Trophoblast cell (in vitro differentiated cells and primary cell): Measurements from ENCODE around the gene FLII.

Experiments
- DNase-seq, 2 donors: peaks; one replicate each; pipeline ENCODE4 v3.0.0-alpha.2; 2016
- H2AFZ ChIP-seq: 2 replicates; pipeline ENCODE4 v1.6.1; 2013; ENCODE audit warnings: low read length, moderate library complexity, mild to moderate bottlenecking; ENCODE audit not compliant: insufficient read depth, poor library complexity
- H2AK5ac ChIP-seq: 2 replicates; pipeline ENCODE4 v1.6.1; 2013; ENCODE audit warnings: mild to moderate bottlenecking, low read length
- H2BK120ac ChIP-seq: 2 replicates; pipeline ENCODE4 v1.6.1; 2013; ENCODE audit warnings: low read length, mild to moderate bottlenecking, moderate library complexity; ENCODE audit not compliant: insufficient read depth, poor library complexity
- H2BK12ac ChIP-seq: 2 replicates; pipeline ENCODE4 v1.6.1; 2013; ENCODE audit warnings: mild to moderate bottlenecking, low read length, moderate library complexity
- H2BK5ac ChIP-seq: 2 replicates; pipeline ENCODE4 v1.6.1; 2013; ENCODE audit warnings: low read length, low read depth, moderate library complexity, mild to moderate bottlenecking; ENCODE audit not compliant: poor library complexity
- H3K14ac ChIP-seq: 2 replicates; pipeline ENCODE4 v1.6.1; 2013; ENCODE audit warnings: mild to moderate bottlenecking, low read length
- H3K18ac ChIP-seq: 2 replicates; pipeline ENCODE4 v1.6.1; 2013; ENCODE audit warnings: mild to moderate bottlenecking, low read length
- H3K23ac ChIP-seq: 2 replicates; pipeline ENCODE4 v1.6.1; 2013; ENCODE audit warnings: low read length
- H3K27ac ChIP-seq: 2 replicates; pipeline ENCODE4 v1.5.1; 2013; ENCODE audit warnings: low read depth, mild to moderate bottlenecking, inconsistent platforms, low read length, moderate library complexity
- H3K27me3 ChIP-seq: 2 replicates; pipeline ENCODE4 v1.6.1; 2013; ENCODE audit warnings: inconsistent platforms, mild to moderate bottlenecking, low read length, moderate library complexity; ENCODE audit not compliant: insufficient read depth
- H3K36me3 ChIP-seq, 2 experiments: 1 replicate in 1 of 2; 2 replicates in 1 of 2; pipeline ENCODE4 v1.6.1; 2013; ENCODE audit warnings: low read length in 2 of 2, mild to moderate bottlenecking in 2 of 2, moderate library complexity in 1 of 2; ENCODE audit not compliant: insufficient read depth in 2 of 2, control insufficient read depth in 1 of 2
- H3K4ac ChIP-seq: 2 replicates; pipeline ENCODE4 v1.6.1; 2013; ENCODE audit warnings: low read depth, mild to moderate bottlenecking, low read length, moderate library complexity
- H3K4me1 ChIP-seq, 2 experiments: 1 replicate in 1 of 2; 2 replicates in 1 of 2; pipeline ENCODE4 v1.6.1; 2013; ENCODE audit warnings: low read length in 2 of 2, mild to moderate bottlenecking in 2 of 2, moderate library complexity in 1 of 2; ENCODE audit not compliant: insufficient read depth in 2 of 2, control insufficient read depth in 1 of 2
- H3K4me2 ChIP-seq: 2 replicates; pipeline ENCODE4 v1.6.1; 2013; ENCODE audit warnings: inconsistent platforms, mild to moderate bottlenecking, low read length, moderate library complexity
- H3K4me3 ChIP-seq: 2 replicates; pipeline ENCODE4 v1.5.1; 2013; ENCODE audit warnings: mild to moderate bottlenecking, low read depth, low read length, inconsistent platforms
- H3K79me1 ChIP-seq: one replicate; pipeline ENCODE4 v1.6.1; 2013; ENCODE audit warnings: low read length
- H3K79me2 ChIP-seq: 2 replicates; pipeline ENCODE4 v1.6.1; 2013; ENCODE audit warnings: low read length, mild to moderate bottlenecking; ENCODE audit not compliant: control insufficient read depth, insufficient read depth, poor library complexity
- H3K9ac ChIP-seq: 2 replicates; pipeline ENCODE4 v1.6.1; 2013; ENCODE audit warnings: mild to moderate bottlenecking, low read length
- H3K9me3 ChIP-seq: 2 replicates; pipeline ENCODE4 v1.6.1; 2013; ENCODE audit warnings: low read depth, mild to moderate bottlenecking, control low read depth, inconsistent platforms, low read length; ENCODE audit not compliant: insufficient read depth
- H4K12ac ChIP-seq: 2 replicates; pipeline ENCODE4 v1.6.1; 2013; ENCODE audit warnings: low read depth, mild to moderate bottlenecking, low read length, moderate library complexity
- H4K8ac ChIP-seq: 2 replicates; pipeline ENCODE4 v1.6.1; 2013; ENCODE audit warnings: low read depth, mild to moderate bottlenecking, low read length, moderate library complexity
- H4K91ac ChIP-seq: one replicate; pipeline ENCODE4 v1.6.1; 2013; ENCODE audit warnings: low read depth, mild to moderate bottlenecking, low read length, moderate library complexity
- WGBS: extraction: QIAGEN DNeasy Blood & Tissue Kit; methylation state at CpG from one replicate; pipeline ENCODE4 v1.1.7; 2013; ENCODE audit warnings: missing lambda C conversion rate; ENCODE audit not compliant: insufficient read length, insufficient coverage; ENCODE audit errors: extremely low coverage; 5-methylcytosine and 5-hydroxymethylcytosine counted together

FLII gene

DNA sequence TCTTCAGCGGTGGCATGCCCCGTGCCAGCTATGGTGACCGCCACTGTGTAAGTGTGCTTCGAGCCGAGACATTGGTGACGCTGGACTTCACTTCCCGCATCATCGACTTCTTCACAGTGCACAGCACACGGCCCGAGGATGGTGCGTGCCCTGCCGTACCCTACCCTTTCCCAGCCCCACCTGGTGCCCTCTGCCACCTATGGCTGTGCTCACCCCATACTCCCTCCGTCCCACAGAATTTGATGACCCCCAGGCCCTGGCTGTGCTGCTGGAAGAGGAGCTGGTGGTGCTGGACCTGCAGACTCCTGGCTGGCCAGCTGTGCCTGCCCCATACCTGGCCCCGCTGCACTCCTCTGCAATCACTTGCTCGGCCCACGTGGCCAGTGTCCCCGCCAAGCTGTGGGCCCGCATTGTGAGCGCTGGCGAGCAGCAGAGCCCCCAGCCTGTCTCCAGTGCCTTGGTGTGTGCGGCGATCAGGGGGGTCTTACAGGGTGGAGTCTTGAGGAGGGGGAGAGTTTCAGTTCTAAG, 23.6 kb downstream of the FLII start:
- no CpG with 5 or more reads among the region's 22 CpGs for WGBS
- H3K23ac ChIP-seq = no peak overlapping the region
- H3K4me2 ChIP-seq = no peak overlapping the region
- no peak overlapping the region for H4K91ac ChIP-seq
- no peaks in the 10 kb centered on the region for H3K4me1 ChIP-seq
- no peak overlapping the region for H3K14ac ChIP-seq
- H3K79me2 ChIP-seq = no peaks in the 10 kb centered on the region
- no peaks in the 10 kb centered on the region for H3K79me1 ChIP-seq
- H3K9ac ChIP-seq = no peak overlapping the region
- H3K4ac ChIP-seq = no peak overlapping the region
- H3K18ac ChIP-seq = no peak overlapping the region
- H2AFZ ChIP-seq = no peak overlapping the region
- no peak overlapping the region for H2BK12ac ChIP-seq
- peaks cover 69 to 73% of the 10 kb centered on the region in 2 experiments for H3K36me3 ChIP-seq
- H2BK120ac ChIP-seq = no peak overlapping the region
- no peak for DNase-seq
- no peaks in the 10 kb centered on the region for H3K9me3 ChIP-seq
- no peaks in the 10 kb centered on the region for H3K27me3 ChIP-seq
- no peak overlapping the region for H3K27ac ChIP-seq
- H2BK5ac ChIP-seq = no peak overlapping the region
- H4K12ac ChIP-seq = no peak overlapping the region
- H4K8ac ChIP-seq = no peak overlapping the region
- H3K4me3 ChIP-seq = no peak overlapping the region
- no peak overlapping the region for H2AK5ac ChIP-seq

DNA sequence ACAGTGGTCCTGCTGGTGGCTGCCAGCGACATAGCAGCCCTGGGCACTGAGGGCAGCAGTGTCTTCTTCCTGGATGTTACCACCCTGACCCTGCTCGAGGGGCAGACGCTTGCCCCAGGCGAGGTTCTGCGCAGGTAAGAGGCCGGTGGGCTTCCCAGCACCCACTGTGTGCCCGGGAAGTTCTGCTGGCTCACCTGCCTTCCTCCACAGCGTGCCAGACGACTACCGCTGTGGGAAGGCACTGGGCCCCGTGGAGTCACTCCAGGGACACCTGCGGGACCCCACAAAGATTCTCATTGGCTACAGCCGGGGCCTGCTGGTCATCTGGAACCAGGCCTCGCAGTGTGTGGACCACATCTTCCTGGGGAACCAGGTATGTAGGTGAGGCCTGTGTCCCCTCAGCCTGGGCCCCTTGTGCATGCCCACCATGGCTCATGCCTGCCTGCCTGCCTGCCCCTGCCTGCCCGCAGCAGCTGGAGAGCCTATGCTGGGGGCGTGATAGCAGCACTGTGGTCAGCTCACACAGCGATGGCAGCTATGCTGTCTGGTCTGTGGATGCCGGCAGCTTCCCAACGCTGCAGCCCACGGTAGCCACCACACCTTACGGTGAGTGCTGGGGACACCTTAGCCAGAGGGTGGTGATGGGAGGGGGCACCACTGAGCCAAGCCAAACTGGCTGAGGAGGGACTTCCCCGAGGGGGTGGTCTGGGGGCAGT, 24.6 kb downstream of the FLII start:
- no peak overlapping the region for H3K14ac ChIP-seq
- H3K4ac ChIP-seq = no peak overlapping the region
- H3K27me3 ChIP-seq = no peaks in the 10 kb centered on the region
- no peaks in the 10 kb centered on the region for H3K9me3 ChIP-seq
- no peak overlapping the region for H3K27ac ChIP-seq
- no peak overlapping the region for H3K4me2 ChIP-seq
- no peak overlapping the region for H2AK5ac ChIP-seq
- H3K23ac ChIP-seq = no peak overlapping the region
- no peaks in the 10 kb centered on the region for H3K79me1 ChIP-seq
- DNase-seq = no peak
- no peak overlapping the region for H3K4me3 ChIP-seq
- WGBS = no CpG with 5 or more reads among the region's 22 CpGs
- no peak overlapping the region for H2BK5ac ChIP-seq
- no peak overlapping the region for H4K12ac ChIP-seq
- no peaks in the 10 kb centered on the region for H3K79me2 ChIP-seq
- H2BK120ac ChIP-seq = no peak overlapping the region
- no peak overlapping the region for H3K18ac ChIP-seq
- H3K9ac ChIP-seq = no peak overlapping the region
- H3K4me1 ChIP-seq = no peaks in the 10 kb centered on the region
- H4K8ac ChIP-seq = no peak overlapping the region
- H2BK12ac ChIP-seq = no peak overlapping the region
- no peak overlapping the region for H4K91ac ChIP-seq
- H3K36me3 ChIP-seq = peaks cover 68% of the 10 kb centered on the region in 2 experiments
- H2AFZ ChIP-seq = no peak overlapping the region

DNA sequence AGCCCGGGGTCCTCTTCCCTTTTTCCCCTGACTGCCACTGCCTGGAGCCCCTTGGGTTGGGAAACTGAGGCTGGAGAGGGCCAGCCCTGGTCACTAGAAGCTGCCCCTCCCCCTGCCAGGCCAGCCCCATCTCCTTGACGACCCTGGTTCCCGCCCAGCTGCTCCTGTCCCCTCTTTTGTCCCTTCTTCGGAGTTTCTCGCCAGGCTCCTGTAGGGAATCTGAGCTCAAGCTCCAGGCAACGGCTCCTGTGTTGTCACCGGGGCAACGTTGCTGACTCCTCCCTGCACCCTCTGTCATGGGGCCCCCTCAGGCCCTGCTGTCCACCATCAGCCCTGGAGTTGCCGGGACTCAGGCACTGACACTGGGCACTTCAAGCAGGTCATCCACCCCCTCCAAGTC, 27.4 kb downstream of the FLII start:
- no peaks in the 10 kb centered on the region for H3K27me3 ChIP-seq
- H4K8ac ChIP-seq = no peak overlapping the region
- H3K4me3 ChIP-seq = no peak overlapping the region
- no peak overlapping the region for H2AK5ac ChIP-seq
- H2AFZ ChIP-seq = no peak overlapping the region
- H3K79me1 ChIP-seq = peaks cover 3% of the 10 kb centered on the region
- no peak overlapping the region for H3K27ac ChIP-seq
- no peak overlapping the region for H3K4ac ChIP-seq
- H2BK5ac ChIP-seq = no peak overlapping the region
- no peak overlapping the region for H3K9ac ChIP-seq
- DNase-seq = no peak
- no peak overlapping the region for H4K12ac ChIP-seq
- H3K9me3 ChIP-seq = no peaks in the 10 kb centered on the region
- H3K18ac ChIP-seq = no peak overlapping the region
- H4K91ac ChIP-seq = no peak overlapping the region
- H3K4me1 ChIP-seq = peaks cover 4 to 8% of the 10 kb centered on the region in 2 experiments
- peaks cover 3% of the 10 kb centered on the region for H3K79me2 ChIP-seq
- no peak overlapping the region for H2BK120ac ChIP-seq
- peaks cover 42% of the 10 kb centered on the region in 2 experiments for H3K36me3 ChIP-seq
- H3K4me2 ChIP-seq = no peak overlapping the region
- no CpG with 5 or more reads among the region's 9 CpGs for WGBS
- H2BK12ac ChIP-seq = no peak overlapping the region
- no peak overlapping the region for H3K23ac ChIP-seq
- no peak overlapping the region for H3K14ac ChIP-seq

DNA sequence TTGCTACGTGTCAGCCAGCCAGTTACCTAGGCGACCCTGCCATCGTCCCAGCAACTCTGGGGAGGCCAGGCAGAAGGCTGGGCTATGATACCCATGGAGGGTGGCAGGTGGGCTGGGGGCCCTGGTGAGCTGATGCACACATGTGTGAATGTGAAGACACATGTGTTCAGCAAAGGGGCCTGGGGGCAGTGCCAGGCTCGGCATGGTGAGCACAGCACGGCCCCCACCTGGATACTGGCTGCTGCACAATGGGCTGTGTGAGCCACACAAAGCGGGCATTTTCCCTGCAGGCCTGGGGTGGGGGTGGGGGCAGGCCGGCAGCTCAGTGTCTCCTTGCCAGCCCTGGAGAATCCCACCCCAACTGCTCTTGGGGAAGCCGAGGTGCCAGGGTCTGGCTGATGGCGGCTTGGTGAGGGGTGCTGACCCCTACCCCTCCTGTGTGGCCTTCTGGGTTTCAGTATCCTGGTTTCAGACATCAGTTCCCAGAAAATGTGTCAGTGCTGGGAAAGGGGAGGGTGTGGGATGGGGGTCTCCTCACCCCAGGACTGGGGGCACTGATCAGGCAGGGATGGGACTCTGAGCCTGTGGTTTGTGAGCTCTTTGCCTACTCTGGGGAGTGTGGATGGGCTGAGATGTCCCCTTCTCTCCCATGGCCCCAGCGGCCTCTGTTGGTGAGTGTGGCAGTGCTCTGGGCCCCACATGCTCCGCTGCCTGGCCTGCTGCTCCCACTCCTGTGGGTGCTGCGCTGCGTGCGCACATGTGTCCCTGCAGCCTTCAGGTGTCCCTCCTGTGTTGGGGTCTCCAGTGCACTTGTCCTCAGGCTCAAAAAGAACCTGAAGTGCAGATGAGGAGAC, 28.0 kb downstream of the FLII start:
- Histone ChIP-seq H3K79me1 (peaks cover 7% of the 10 kb centered on the region), H2AK5ac (no peak overlapping the region), H3K14ac (no peak overlapping the region), H3K4me1 (peaks cover 5 to 8% of the 10 kb centered on the region in 2 experiments), H3K23ac (no peak overlapping the region), H3K9ac (no peak overlapping the region), H3K4me2 (no peak overlapping the region), H3K4me3 (no peak overlapping the region), H2BK12ac (no peak overlapping the region), H4K8ac (no peak overlapping the region), H3K36me3 (peaks cover 36% of the 10 kb centered on the region in 2 experiments), H2BK5ac (no peak overlapping the region), H3K9me3 (no peaks in the 10 kb centered on the region), H3K27me3 (no peaks in the 10 kb centered on the region), H3K4ac (no peak overlapping the region), H2AFZ (no peak overlapping the region), H4K12ac (no peak overlapping the region), H3K18ac (no peak overlapping the region), H4K91ac (no peak overlapping the region), H3K27ac (no peak overlapping the region), H3K79me2 (peaks cover 7% of the 10 kb centered on the region), H2BK120ac (no peak overlapping the region)
- DNase-seq = no peak
- WGBS = no CpG with 5 or more reads among the region's 14 CpGs
